GM12872 (cell line): ENCODE results near the gene ZNF341.

Experiments used
- TF ChIP-seq, protein P1 (sequence below): IDR thresholded peaks from 3 replicates; pipeline ENCODE4 v1.5.1; 2011; ENCODE audit warnings: low read depth, mild to moderate bottlenecking, low read length, moderate library complexity; ENCODE audit not compliant: insufficient read depth

Gene ZNF341

DNA sequence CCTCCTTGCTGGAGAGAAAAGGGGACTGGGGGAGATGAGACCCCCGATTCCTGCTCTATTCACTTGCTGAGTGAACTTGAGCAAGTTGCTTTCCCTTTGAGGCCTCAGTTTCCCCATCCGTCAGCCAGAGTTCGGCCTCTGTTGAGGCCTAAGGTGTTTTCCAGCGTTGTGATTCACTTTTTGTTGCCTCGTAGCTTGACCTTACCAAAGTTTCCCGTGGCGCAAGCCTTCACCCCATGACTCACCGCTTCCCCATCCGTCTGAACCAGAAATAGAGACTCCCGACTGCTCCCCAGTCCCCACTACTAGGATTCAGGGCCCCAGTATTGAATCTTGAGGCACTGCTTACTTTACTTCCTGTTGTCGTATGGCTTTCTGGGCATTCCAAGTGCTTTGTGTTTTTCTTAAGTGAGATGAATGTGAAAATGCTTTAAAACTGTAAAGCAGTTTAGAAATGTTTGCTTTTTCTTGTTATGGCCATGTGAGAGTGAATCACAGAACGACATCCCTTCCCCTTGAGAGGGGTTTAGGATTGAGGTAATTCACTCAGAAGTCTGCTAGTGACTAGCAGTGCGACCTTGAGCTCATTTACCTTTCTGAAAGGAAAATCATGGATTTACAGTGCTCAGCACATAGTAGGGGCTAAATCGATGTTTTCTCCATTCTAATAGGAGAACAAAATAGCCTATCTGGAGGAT, 80.5 kb downstream of the ZNF341 start:
- TF ChIP-seq, protein P1, sequence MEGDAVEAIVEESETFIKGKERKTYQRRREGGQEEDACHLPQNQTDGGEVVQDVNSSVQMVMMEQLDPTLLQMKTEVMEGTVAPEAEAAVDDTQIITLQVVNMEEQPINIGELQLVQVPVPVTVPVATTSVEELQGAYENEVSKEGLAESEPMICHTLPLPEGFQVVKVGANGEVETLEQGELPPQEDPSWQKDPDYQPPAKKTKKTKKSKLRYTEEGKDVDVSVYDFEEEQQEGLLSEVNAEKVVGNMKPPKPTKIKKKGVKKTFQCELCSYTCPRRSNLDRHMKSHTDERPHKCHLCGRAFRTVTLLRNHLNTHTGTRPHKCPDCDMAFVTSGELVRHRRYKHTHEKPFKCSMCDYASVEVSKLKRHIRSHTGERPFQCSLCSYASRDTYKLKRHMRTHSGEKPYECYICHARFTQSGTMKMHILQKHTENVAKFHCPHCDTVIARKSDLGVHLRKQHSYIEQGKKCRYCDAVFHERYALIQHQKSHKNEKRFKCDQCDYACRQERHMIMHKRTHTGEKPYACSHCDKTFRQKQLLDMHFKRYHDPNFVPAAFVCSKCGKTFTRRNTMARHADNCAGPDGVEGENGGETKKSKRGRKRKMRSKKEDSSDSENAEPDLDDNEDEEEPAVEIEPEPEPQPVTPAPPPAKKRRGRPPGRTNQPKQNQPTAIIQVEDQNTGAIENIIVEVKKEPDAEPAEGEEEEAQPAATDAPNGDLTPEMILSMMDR = no peak

- TF ChIP-seq, protein P1 = no peak
Measured at GRCh38 chr20:33812908-33813462, 81.2 kb downstream of the ZNF341 start.

DNA sequence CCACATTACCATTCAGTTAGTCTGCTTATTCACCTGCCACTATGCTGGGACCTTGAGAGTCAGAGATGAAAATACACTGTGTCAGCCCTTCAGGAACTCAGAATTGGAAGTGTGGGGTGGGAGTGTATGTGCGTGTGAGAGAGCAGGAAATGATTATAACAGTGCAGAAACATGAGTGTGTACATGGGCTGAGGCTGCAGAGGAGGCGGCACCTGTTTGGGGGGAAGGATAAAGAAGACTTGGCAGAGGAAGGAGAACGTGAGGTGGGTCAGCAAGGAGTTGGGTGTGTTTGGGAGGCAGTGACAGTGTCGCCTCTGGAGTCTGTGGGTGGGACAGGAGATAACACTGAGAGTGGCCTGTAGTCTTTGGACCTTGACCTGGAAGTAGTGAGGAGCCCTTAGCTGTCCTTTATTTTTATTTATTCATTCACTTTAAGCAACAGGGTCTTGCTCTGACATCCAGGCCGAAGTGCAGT, 82.5 kb downstream of the ZNF341 start:
- TF ChIP-seq, protein P1 = no peak

GRCh38 chr20:33815671-33816070, 83.9 kb downstream of the ZNF341 start:
- TF ChIP-seq, protein P1 = no peak

DNA sequence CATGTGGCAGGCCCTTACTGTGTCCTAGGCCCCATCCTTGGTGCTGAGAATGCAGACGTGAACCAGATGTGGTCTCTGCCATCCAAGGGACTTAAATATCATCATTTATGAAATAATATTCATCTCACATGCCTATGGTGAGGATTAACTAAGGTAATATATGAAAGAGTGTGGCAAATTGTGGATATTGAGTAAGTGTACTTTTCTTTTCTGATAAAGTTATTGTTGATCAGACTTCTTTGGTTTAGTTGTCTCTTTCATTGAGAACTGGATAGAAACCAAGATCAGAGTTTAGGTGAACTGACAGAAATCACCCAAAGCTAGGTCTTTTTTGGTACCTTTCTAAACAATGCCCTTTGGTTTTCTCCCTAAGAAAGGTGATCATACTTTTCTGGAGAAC, 84.4 kb downstream of the ZNF341 start:
- TF ChIP-seq, protein P1 = no peak

DNA sequence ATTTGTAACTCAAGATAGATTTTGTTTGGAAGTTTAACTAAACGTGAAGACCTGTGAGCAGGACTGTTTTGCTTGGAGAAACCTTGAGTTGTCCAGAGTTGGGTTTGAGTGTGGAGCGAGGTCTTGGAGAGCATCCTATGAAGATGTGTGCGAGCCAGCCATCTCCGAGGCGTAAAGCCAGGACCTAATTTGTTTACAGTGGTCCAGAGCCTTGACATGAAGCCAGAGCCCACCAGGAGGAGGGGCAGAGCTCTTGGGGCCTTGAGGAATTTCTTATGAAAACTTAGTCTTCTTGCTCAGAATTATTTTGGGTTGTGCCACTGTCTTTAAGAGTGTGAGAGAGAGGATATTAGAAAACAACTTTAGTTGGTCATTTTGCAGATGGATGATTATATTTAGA, 85.6 kb downstream of the ZNF341 start:
- TF ChIP-seq, protein P1 = no peak

DNA sequence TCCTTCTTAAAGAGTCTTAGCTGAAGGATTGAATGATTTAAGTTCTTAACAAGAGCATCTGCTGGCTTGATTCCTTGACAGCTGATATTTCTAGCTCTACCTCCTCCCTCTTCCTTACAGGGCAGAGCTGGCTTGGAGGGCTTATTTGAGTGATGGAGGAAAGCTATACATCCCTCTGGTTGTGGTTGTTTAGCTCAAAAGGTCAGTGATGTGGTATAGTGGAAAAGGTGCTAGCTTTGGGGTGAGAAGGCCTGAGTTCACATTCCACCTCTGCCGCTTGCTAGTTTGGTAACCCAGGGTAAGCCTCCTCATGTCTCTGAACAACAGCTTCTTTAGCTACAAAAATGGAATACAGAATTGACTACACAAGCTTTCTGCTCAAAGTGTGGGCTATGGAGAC, 87.7 kb downstream of the ZNF341 start:
- TF ChIP-seq, protein P1 = no peak
